Measurements from ENCODE around the gene TUBB4A. TPM values are rescaled to one million over a fixed set of nuclear protein-coding genes. Genes with fewer than 3 reads are reported as not detected.

Gene TUBB4A
- total and polyA plus RNA-seq, 10 of the 15 experiments (the other 5 are each of a cell fraction or from before 2014, with no cell fraction given) = 0.29 to 22.4 (median 3.8) TPM

DNA sequence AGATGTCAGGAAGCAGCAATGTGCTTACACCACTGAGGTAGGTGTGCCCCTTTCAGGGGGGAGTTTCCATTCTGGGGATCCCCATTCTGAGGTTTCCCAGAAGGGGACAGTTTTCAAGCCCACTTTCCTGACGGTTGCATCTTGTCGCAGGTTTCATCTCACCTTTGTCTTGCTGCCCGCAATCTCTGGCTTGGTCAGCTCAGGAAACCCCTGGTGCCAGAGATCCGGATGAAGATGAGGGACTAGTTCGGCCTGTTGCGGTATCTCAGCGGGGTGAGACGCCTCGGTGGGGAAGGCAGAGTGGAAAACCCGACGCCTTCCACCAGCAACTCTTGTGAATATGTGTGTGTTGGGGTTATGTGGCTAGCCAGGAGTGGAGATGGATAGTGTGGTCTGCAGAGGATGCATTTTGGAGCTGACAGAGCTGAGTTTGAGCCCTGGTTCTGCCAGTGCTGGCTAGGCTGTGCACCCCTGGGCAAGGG, 41.8 kb upstream of the TUBB4A start:
- peak overlapping the region; percentile 24; the same call in 1 of the 2 replicates for H3K9ac ChIP-seq (ENCODE audit: control insufficient read depth, insufficient read depth, low read length)
- RAD21 ChIA-PET (ENCODE audit: unreplicated experiment) = interaction anchor here (1.0 to 1.3 kb wide), 3 partner anchors 43 to 193 kb away, joined by 3 to 4 read pairs (median 3); no protein-coding TSS in a partner anchor
- H3K4me2 ChIP-seq (ENCODE audit: control insufficient read depth, insufficient read depth) = peak overlapping the region; percentile 69
- H3K4me1 ChIP-seq (ENCODE audit: control insufficient read depth, insufficient read depth, low read length) = peaks cover 17% of the 10 kb centered on the region
- peak; percentile 84 for ATAC-seq
- SMC1A ChIA-PET (ENCODE audit: uncharacterized antibody, unreplicated experiment) = interaction anchor here (1.3 to 2.2 kb wide), 5 partner anchors 9 to 89 kb away, joined by 3 to 6 read pairs (median 5); no protein-coding TSS in a partner anchor
- H3K79me2 ChIP-seq (ENCODE audit: control insufficient read depth, insufficient read depth, low read length) = no peaks in the 10 kb centered on the region
- POLR2A ChIA-PET = interaction anchor here (0.6 to 1.9 kb wide), 4 partner anchors 9 to 59 kb away, joined by 3 to 9 read pairs (median 5); partner anchors contain the start of gene TNFSF9
- DNase-seq (ENCODE audit: low read depth, low spot score) = peak; percentile 80
- BruUV-seq (replicated peaks) = no TSS peak
- intact Hi-C loops (cut with micrococcal nuclease; ENCODE audit: unreplicated experiment) (no loop called here), in situ Hi-C loops (cut with MboI) (no loop called here)
- H2AFZ ChIP-seq (ENCODE audit: control insufficient read depth, low read depth, low read length) = peak overlapping the region; percentile 62
- H3K36me3 ChIP-seq (ENCODE audit: control insufficient read depth in 2 of 2, insufficient read depth in 2 of 2, low read length in 1 of 2) = no peaks in the 10 kb centered on the region
- H3K27me3 ChIP-seq (replicated peaks in 1 of 2; ENCODE audit: control insufficient read depth in 2 of 2, insufficient read depth in 2 of 2, low read length in 1 of 2) = no peaks in the 10 kb centered on the region
- H4K20me1 ChIP-seq (ENCODE audit: control insufficient read depth, insufficient read depth) = no peaks in the 10 kb centered on the region
- FAIRE-seq = peak; percentile 65
- 3% methylated on average over 11 of the region's 11 CpGs for WGBS (ENCODE audit: insufficient coverage, insufficient replicate concordance, low lambda C conversion rate, missing lambda C conversion rate)
- peaks cover 6% of the 10 kb centered on the region; the same call in 2 of the 3 replicates for H3K9me3 ChIP-seq (replicated peaks; ENCODE audit: control insufficient read depth, insufficient read depth, low read length)
- peak overlapping the region; percentile 75 for H3K27ac ChIP-seq (ENCODE audit: control insufficient read depth, insufficient read depth)
- CTCF ChIA-PET = interaction anchor here (1.2 to 1.4 kb wide), 2 partner anchors 8 to 27 kb away, joined by 3 read pairs; no protein-coding TSS in a partner anchor
- no peak overlapping the region for H3K4me3 ChIP-seq
- TF ChIP-seq FOXM1 (IDR thresholded peaks at IDR 0.05; ENCODE audit: low read depth, low read length) (peak; percentile 78; the same call in 1 of the 2 replicates), TBL1XR1 (IDR thresholded peaks at IDR 0.05; ENCODE audit: low read depth, low read length) (peak; percentile 60; the same call in 1 of the 2 replicates), MEF2A (IDR thresholded peaks at IDR 0.05; ENCODE audit: insufficient read depth, low read depth, low read length) (0 out of 2 replicates have a peak, but pooled peaks have one; percentile 49), BRCA1 (IDR thresholded peaks at IDR 0.05; ENCODE audit: low read depth, low read length) (no peak), TCF12 (IDR thresholded peaks at IDR 0.05; ENCODE audit: low read depth, low read length) (no peak), MTA2 (IDR thresholded peaks at IDR 0.05; ENCODE audit: low read depth) (peak; percentile 72), CHD2 (IDR thresholded peaks at IDR 0.05; ENCODE audit: borderline replicate concordance, low read depth, low read length) (0 out of 2 replicates have a peak, but pooled peaks have one; percentile 15), SMC3 (IDR thresholded peaks at IDR 0.05; ENCODE audit: borderline replicate concordance, low read length) (peak; percentile 11; the same call in 1 of the 2 replicates), CBFB (IDR thresholded peaks at IDR 0.05; ENCODE audit: low read depth) (peak; percentile 73), RUNX3 (IDR thresholded peaks at IDR 0.05; ENCODE audit: low read length) (peak; percentile 92), CREM (IDR thresholded peaks at IDR 0.05; ENCODE audit: low read depth) (peak; percentile 54; the same call in 1 of the 2 replicates), LARP7 (IDR thresholded peaks at IDR 0.05) (no peak), ATF7 (IDR thresholded peaks at IDR 0.05; ENCODE audit: low read depth) (peak; percentile 26; the same call in 1 of the 2 replicates), BHLHE40 (IDR thresholded peaks at IDR 0.05; ENCODE audit: borderline replicate concordance in 1 of 2, low read depth in 2 of 2, low read length in 1 of 2) (peak; percentile 44 to 52; a peak in 2 of 4 replicates), MEF2B (IDR thresholded peaks at IDR 0.05; ENCODE audit: partially characterized antibody, poor library complexity, severe bottlenecking) (peak; percentile 32)
- TF ChIP-seq, protein P1, sequence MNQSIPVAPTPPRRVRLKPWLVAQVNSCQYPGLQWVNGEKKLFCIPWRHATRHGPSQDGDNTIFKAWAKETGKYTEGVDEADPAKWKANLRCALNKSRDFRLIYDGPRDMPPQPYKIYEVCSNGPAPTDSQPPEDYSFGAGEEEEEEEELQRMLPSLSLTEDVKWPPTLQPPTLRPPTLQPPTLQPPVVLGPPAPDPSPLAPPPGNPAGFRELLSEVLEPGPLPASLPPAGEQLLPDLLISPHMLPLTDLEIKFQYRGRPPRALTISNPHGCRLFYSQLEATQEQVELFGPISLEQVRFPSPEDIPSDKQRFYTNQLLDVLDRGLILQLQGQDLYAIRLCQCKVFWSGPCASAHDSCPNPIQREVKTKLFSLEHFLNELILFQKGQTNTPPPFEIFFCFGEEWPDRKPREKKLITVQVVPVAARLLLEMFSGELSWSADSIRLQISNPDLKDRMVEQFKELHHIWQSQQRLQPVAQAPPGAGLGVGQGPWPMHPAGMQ (IDR thresholded peaks at IDR 0.05; ENCODE audit: borderline replicate concordance) = no peak
- TF ChIP-seq, protein P2, sequence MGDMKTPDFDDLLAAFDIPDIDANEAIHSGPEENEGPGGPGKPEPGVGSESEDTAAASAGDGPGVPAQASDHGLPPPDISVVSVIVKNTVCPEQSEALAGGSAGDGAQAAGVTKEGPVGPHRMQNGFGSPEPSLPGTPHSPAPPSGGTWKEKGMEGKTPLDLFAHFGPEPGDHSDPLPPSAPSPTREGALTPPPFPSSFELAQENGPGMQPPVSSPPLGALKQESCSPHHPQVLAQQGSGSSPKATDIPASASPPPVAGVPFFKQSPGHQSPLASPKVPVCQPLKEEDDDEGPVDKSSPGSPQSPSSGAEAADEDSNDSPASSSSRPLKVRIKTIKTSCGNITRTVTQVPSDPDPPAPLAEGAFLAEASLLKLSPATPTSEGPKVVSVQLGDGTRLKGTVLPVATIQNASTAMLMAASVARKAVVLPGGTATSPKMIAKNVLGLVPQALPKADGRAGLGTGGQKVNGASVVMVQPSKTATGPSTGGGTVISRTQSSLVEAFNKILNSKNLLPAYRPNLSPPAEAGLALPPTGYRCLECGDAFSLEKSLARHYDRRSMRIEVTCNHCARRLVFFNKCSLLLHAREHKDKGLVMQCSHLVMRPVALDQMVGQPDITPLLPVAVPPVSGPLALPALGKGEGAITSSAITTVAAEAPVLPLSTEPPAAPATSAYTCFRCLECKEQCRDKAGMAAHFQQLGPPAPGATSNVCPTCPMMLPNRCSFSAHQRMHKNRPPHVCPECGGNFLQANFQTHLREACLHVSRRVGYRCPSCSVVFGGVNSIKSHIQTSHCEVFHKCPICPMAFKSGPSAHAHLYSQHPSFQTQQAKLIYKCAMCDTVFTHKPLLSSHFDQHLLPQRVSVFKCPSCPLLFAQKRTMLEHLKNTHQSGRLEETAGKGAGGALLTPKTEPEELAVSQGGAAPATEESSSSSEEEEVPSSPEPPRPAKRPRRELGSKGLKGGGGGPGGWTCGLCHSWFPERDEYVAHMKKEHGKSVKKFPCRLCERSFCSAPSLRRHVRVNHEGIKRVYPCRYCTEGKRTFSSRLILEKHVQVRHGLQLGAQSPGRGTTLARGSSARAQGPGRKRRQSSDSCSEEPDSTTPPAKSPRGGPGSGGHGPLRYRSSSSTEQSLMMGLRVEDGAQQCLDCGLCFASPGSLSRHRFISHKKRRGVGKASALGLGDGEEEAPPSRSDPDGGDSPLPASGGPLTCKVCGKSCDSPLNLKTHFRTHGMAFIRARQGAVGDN (IDR thresholded peaks at IDR 0.05) = no peak
- TF ChIP-seq, protein P3, sequence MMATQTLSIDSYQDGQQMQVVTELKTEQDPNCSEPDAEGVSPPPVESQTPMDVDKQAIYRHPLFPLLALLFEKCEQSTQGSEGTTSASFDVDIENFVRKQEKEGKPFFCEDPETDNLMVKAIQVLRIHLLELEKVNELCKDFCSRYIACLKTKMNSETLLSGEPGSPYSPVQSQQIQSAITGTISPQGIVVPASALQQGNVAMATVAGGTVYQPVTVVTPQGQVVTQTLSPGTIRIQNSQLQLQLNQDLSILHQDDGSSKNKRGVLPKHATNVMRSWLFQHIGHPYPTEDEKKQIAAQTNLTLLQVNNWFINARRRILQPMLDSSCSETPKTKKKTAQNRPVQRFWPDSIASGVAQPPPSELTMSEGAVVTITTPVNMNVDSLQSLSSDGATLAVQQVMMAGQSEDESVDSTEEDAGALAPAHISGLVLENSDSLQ (IDR thresholded peaks at IDR 0.05) = 0 out of 2 replicates have a peak, but pooled peaks have one; percentile 4

Measured in GM12878 (cell line).